GM18508 (cell line): ENCODE measurements around the gene EIF2A.
A peak's percentile ranks its signal among the peaks of the same experiment; 100 is the strongest.
"Not testable (repeated sequence)": the region's sequence is repeated elsewhere in the genome, so short reads cannot be mapped to it uniquely, and the experiment has no call there.

ENCODE experiments used
- ATAC-seq: cut with Tn5 transposase; IDR thresholded peaks from one replicate; pipeline ENCODE4 v1.9.1; 2021; ENCODE audit warnings: moderate number of reproducible peaks; ENCODE audit not compliant: insufficient read depth, unreplicated experiment

EIF2A gene

DNA sequence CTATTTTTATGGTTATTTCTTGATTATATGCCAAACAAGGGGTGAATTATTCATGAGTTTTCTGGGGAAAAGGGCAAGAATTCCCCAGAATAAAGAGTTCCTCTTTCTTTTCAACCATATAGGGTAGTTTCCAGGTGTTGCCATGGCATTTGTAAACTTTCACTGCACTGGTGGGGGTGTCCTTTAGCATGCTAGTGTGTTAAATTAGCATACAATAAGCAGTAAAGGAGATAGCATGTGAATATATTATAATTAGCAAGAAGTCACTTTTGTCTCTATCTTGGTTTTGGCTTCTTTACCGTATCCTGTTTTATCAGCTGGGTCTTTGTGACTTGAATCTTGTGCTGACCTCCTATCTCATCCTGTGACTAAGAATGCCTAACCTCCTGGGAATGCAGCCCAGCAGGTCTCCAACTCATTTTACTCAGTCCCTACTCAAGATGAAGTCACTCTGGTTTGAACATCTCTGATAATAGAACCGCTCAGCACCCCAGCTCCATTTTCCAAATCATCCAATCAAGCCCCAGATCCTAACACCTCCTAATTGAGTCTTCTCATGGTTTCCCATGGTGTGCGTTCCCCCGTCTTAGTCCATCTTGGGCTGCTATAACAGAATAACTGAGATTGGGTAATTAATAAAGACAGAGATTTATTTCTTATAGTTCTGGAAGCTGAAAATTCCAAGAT is 53.2 kb downstream of the EIF2A start:
- ATAC-seq = no peak

DNA sequence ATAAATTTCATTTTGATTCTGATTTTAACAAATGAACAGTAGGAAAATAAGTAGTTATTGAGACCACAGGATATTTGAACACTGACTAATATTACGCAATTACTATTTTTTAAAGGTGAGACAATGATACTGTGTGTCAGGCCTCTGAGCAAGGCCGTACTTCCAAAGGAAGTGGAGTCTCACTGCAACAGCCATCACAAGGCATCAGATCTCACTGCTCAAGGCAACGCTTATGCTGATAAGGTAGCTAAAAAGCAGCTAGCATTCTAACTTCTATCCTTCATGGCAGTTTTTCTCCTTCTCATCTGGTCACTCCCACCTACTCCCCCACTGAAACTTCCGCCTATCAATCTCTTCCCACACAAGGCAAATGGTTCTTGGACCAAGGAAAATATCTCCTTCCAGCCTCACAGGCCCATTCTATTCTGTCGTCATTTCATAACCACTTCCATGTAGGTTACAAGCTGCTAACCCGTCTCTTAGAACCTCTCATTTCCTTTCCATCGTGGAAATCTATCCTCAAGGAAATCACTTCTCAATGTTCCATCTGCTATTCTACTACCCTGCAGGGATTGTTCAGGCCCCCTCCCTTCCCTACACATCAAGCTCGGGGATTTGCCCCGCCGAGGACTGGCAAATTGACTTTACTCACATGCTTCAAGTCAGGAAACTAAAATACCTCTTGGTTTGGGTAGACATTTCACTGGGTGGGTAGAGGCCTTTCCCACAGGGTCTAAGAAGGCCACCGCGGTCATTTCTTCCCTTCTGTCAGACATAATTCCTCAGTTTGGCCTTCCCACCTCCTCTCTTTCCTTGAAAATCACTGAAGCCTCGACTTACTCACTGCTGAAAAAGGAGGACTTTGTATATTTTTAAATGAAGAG is 54.3 kb downstream of the EIF2A start:
- not testable (repeated sequence) for ATAC-seq

GRCh38 chr3:150602426-150603152 is 56.0 kb downstream of the EIF2A start:
- ATAC-seq = peak; percentile 8

- ATAC-seq = peak; percentile 44
These were observed 56.8 kb downstream of the EIF2A start, which contains the start of gene SELENOT for GRCh38 chr3:150603153-150603979. Gene SELENOT (plus strand): TSS chr3:150603321. CDS start chr3:150603363, 42 bp downstream.

GRCh38 chr3:150603980-150604319 is 57.4 kb downstream of the EIF2A start:
- no peak for ATAC-seq

DNA sequence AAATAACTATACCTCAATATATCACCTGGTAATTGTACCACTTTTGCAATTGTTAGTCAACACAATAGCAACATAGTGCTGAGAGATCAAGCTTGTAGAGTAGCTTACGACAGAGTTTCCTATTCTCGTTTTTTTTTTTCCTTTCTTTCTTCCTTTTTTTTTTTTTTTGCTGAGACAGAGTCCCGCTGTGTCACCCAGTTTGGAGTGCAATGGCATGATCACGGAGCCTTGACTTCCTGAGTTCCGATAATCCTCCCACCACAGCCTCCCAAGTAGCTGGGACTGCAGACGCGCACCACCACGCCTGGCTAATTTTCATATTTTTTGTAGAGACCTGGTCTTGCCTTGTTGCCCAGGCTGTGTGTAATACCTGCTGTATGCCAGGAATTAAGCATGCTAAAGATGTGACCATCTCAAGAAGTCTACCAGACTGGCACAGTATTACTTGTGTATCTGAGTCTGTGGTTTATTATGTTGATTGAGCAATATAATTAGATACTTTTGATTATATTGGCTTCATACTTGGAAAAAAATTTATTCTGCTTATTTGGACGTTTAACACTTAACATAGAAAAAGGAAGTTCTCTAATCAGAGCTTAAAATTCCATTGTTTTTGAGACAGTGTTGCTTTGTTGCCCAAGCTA is 59.5 kb downstream of the EIF2A start:
- ATAC-seq = no peak

- ATAC-seq = no peak
These were observed 60.9 kb downstream of the EIF2A start for GRCh38 chr3:150607267-150608065.

- no peak for ATAC-seq
These were observed 63.4 kb downstream of the EIF2A start for GRCh38 chr3:150609988-150610387.

- no peak for ATAC-seq
These were observed 64.2 kb downstream of the EIF2A start for GRCh38 chr3:150610785-150611184.

GRCh38 chr3:150611666-150612065 is 65.1 kb downstream of the EIF2A start:
- ATAC-seq = no peak

DNA sequence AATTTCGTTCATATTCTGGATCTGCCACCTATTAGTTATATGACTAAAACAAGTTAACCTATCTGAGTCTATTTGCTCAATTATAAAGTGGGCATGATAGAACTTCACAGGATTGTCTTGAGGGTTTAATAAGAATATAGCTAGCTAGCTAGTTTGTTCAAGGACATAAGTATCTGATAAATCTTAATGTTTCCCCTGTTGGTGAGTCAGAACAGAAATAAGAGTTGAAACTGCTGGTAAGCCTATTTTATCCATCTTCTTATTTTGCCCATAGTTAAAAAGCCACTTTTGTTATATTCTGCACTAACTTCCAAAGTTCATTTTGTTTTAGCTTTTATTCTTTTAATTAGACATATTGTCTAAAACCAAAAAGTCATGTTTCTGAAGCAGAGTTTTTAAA is 65.9 kb downstream of the EIF2A start:
- ATAC-seq = no peak

GRCh38 chr3:150613034-150613433 is 66.4 kb downstream of the EIF2A start:
- no peak for ATAC-seq

- no peak for ATAC-seq
These were observed 67.3 kb downstream of the EIF2A start for GRCh38 chr3:150613709-150614480.

DNA sequence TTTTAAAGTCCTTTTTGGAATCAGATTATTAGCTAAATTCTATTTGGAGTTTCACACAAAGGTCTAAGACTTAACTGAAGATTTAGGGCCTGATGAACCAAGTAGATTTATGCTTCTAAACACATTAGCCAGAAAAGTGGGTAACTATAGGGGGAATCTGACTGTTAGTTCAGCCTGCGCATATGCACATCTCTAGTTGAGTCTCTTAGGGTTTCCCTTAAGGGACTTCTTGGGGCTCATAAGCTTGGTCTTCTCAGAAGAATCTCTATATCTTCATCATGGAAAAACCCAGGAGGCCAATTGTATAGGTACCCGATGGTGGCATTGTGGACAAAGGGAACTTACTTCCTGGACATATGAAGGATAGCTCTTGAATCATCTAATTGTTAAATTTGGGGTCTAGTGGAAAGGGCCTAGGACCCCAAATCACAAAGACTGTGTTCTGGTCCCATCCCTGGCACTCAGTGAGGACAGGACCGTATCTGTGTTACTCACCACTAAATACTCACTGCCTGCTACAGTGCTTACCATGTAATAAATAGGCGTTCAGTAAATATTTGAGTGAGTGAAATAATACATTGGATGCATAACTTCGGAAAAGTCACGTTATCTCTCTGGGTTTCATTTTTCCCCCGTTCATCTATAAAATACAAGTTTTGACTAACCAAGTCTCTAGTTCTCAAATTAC is 73.6 kb downstream of the EIF2A start:
- no peak for ATAC-seq

DNA sequence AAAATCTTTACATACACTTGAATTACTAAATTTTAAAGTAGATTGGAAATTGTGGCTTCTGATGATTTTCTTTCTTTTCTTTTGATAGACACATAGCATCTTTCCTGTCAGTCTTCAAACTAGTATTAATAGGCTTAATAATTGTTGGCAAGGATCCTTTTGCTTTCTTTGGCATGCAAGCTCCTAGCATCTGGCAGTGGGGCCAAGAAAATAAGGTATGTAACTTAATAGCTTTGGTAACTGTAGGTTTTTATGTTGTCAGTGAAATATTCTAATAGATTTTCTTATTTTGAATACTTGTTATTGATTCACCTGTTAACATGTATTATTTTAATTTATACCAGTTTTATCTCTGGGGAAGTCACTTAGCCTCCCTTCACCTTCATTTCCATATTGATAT is 76.4 kb downstream of the EIF2A start:
- ATAC-seq = not testable (repeated sequence)

DNA sequence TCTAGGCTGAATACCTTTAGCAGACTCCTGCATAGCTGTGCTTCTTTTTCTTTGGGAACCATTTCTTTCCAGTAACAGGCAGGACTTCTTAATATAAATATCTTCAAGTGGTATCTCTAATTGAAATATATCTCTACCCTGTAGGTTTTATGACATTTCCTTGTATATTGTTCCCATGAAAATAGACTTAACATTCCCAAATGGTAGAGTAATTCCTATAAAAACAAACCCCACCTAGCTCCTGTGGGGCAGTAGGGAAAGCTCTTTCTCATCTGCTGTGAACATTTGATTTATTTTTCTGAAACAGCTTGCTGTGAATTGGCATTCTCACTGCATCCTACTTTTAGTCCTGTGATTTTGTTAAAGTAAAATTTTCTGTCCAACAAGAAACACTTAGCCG is 77.4 kb downstream of the EIF2A start:
- ATAC-seq = no peak

- ATAC-seq = no peak
These were observed 79.8 kb downstream of the EIF2A start for GRCh38 chr3:150626148-150626930.
